Esophagus mucosa (tissue), 1 donor: ENCODE data around the gene MORF4L1. TPM values are rescaled to one million over a fixed set of nuclear protein-coding genes. Genes with fewer than 3 reads are reported as not detected.
"Not testable (repeated sequence)": the region's sequence is repeated elsewhere in the genome, so short reads cannot be mapped to it uniquely, and the experiment has no call there.

Source experiments
- ATAC-seq: fragments of 200-7000 bp; cut with Tn5 transposase; one replicate; pipeline ENCODE4 v1.9.1; 2020
- total RNA-seq: library from RNA; stranded (reverse); gene quantifications from one replicate; pipeline ENCODE4 v1.2.4, GENCODE V29; 2023
- donor health status: DM: yes; HTN: yes; CAD: no.

Gene MORF4L1
- total RNA-seq, 1 donor from 2014 or later, result 128 TPM

DNA sequence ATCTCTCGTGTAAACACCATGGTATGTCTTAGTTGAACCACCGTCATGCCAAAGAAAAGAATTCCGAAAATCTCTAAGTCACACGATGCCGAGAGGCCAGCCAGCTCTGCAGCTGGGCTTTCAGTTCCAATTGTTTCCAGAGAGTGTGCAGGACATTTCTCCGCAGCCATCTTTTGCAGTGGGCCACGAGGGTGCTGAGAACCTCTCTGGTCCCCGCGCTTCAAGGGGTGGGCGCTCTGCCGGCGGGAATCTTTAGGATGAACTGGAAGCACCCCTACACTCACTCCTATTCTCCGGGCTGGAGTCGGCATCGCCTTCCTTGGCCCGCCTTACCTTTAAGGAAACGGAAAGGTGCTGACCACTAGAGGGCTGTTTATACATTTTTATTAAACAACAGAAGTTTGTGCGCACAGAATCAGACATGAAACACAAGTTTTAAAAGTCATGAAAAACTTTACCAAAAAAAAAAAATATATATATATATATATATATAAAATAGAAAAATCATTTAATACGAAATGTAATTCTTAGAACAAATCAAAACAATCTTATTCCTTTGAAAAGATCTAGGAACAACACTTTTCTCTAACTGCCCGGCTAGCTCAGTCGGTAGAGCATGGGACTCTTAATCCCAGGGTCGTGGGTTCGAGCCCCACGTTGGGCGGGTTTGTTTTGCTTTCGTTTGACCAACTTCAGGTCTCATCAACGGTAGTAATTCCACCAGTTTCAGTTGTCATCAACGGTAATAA lies 12.5 kb upstream of the MORF4L1 start:
- ATAC-seq, result peak; percentile 93

GRCh38 chr15:78865585-78865984 lies 7.1 kb upstream of the MORF4L1 start:
- not testable (repeated sequence) for ATAC-seq

DNA sequence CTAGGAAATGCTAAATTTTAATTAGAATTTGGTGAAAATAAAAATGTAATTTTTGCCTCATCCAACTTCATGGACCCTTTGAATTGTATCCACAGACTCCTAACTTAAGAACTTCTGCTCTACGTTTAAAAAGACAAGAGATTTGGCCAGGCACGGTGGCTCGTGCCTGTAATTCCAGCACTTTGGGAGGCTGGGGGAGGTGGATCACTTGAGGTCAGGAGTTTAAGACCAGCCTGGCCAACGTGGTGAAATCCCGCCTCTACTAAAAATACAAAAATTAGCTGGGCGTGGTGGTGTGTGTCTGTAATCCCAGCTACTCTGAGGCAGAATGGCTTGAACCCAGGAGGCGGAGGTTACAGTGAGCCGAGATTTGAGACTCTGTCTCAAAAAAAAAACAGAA lies 6.7 kb upstream of the MORF4L1 start:
- ATAC-seq, result not testable (repeated sequence)

GRCh38 chr15:78866803-78867202 lies 5.9 kb upstream of the MORF4L1 start:
- ATAC-seq, result no peak

- no peak for ATAC-seq
These were observed 4.3 kb upstream of the MORF4L1 start for GRCh38 chr15:78868366-78868765.

DNA sequence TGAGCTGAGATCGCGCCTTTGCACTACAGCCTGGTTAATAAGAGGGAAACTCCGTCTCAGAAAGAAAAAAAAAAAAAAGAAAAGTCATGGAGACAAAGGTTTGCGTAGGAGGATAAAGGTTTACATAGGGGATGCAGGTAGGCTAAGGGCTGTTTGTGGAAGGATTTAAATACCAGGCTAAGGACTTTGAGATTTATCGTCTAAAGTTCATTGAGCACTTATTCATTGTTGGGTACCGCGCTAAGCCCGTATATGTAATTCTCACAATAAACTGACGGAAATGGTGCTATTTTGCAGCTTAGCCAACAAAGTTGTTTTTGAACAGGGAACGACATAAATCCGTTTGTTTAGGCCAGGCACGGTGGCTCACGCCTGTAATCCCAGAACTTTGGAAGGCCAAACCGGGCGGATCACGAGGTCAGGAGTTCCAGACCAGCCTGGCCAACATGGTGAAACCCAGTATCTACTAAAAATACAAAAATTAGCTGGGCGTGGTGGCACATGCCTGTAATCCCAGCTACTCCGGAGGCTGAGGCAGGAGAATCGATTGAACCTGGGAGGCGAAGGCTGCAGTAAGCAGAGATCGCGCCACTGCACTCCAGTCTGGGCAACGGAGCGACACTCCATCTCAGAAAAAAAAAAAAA lies 1.1 kb upstream of the MORF4L1 start:
- ATAC-seq, result not testable (repeated sequence)

DNA sequence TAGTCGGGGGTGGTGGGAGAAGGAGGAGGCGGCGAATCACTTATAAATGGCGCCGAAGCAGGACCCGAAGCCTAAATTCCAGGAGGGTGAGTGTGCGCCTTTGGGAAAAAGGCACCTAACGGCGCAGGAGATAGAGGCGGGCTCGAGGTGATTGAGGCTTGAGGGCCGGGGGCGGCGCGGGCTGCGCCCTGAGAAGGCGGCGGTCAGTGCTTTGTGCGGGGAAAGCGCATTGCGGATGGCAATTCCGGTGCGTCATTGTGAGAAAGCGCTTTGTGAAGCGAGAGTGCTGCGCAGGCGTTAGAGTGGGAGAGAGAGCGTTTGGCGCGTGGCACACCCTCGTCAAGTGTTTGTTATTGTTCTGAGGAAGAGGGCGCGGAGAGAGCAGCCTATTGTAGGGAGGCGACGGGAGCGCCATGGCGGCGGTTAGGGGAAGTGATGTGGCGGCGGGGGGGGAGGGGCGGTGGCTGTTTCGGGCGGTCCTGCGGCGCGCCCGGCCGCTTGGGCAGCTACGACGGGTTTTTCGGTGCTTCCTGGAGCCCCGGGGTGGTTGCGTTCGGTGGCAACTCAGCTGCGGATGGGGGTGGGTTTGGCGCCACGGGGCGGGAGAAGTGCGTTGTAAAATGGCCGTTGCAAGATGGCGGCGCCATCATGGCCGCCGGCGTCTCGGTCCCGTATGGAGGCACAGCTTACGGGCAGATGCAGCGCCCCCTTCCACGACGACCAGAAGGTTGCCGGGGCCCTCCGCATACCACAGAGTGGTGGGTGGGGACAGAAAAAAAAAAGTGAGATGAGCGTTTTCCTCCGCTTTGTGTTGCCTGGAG lies 492 bp downstream of the MORF4L1 start:
- ATAC-seq, result peak; percentile 75

GRCh38 chr15:78873793-78874765 lies 1.4 kb downstream of the MORF4L1 start:
- no peak for ATAC-seq

DNA sequence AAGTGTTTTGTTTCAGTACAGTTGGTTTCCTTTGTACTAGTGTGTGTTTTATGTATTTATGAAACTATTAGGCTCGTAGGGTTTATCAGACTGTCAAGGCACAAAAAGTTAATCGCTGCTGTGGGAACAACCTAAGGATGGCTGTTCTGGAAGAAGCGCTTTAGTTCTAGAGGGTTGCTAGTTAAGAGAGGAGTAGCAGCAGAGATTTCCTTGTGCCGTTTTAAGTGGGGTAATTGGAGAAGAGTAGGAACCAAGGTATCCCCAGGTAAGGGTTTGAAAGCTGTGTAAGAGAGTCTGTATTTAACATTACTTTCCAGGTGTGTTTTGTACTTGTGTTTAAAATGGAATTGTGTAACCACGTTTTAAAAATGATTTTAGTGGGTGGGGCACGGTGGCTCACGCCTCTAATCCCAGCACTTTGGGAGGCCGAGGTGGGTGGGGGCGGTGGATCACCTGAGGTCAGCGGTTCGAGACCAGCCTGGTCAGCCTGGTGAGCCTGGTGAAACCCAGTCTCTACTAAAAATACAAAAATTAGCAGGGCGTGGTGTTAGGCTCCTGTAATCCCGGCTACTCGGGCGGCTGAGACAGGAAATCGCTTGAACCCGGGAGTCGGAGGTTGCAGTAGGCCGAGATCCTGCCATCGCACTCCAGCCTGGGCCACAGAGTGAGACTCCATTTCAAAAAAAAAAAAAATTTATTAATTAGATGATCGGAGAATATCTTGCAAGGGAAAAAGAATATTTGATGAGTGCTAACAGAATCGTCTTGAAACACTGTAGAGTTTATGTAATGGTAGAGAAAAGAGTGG lies 2.6 kb downstream of the MORF4L1 start:
- ATAC-seq, result no peak

GRCh38 chr15:78876954-78877353 lies 4.3 kb downstream of the MORF4L1 start:
- not testable (repeated sequence) for ATAC-seq

- ATAC-seq, result no peak
These were observed 5.7 kb downstream of the MORF4L1 start for GRCh38 chr15:78878356-78878755.

GRCh38 chr15:78879517-78880241 lies 7.0 kb downstream of the MORF4L1 start:
- no peak for ATAC-seq

DNA sequence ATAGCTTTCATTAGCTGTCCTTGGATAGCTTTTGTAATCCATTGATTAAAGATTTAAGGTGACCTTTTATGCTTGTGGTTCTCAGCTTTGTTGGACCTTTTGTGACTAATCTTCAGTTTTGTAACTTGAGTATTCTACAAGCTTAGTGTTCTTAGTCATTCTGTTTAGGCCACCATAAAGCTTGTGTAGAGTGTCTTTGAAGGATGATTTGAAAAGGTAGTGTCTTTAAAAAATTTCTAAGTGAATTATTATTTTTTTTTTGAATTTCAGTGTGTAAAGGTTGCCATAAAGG lies 7.5 kb downstream of the MORF4L1 start:
- ATAC-seq, result peak; percentile 23

GRCh38 chr15:78880813-78881212 lies 8.1 kb downstream of the MORF4L1 start:
- ATAC-seq, result no peak

- no peak for ATAC-seq
These were observed 9.0 kb downstream of the MORF4L1 start for GRCh38 chr15:78881681-78882080.

GRCh38 chr15:78889000-78889399 lies 16.3 kb downstream of the MORF4L1 start:
- no peak for ATAC-seq

- ATAC-seq, result no peak
These were observed 20.8 kb downstream of the MORF4L1 start for GRCh38 chr15:78893538-78893937.

GRCh38 chr15:78895471-78895870 lies 22.8 kb downstream of the MORF4L1 start:
- no peak for ATAC-seq

DNA sequence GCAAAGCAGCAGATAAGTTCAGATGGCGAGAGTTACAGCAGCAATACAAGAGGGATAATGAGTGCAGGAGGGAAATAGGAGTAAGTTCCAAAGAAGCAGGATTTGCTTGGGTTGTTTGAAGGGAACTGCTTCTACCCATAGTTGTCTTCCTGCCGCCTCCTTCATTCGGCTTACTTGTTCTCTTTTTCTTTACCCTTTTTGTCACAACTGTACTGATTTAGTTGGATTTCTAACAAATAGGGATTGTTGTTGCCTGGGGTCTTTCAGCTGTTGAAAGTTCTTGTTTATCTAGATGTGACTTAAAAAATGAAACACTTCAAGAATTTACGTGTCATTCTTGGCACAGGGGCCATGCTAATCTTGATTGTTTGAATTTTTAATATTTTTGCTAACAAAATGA lies 25.9 kb downstream of the MORF4L1 start:
- ATAC-seq, result no peak

DNA sequence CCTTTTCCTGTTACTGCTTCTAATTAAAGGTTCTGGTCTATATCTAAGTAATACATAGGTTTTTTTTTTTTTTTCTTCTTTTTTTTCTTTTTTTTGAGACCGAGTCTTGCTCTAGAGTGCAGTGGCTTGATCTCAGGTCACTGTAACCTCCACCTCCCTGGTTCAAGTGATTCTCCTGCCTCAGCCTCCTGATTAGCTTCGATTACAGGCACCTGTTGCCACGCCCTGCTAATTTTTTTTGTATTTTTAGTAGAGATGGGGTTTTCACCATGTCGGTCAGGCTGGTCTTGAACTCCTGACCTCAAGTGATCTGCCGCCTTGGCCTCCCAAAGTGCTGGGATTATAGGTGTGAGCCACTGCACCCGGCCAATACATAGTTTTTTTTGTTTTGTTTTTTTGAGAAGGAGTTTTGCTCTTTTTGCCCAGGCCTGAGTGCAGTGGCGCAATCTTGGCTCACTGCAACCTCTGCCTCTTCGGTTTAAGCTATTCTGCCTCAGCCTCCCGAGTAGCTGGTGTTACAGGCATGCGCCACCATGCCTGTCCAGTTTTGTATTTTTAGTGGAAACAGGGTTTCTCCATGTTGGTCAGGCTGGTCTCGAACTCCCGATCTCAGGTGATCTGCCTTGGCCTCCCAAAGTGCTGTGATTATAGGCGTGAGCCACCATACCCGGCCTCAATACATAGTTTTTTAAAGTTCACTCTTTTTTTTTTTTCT lies 28.3 kb downstream of the MORF4L1 start:
- ATAC-seq, result not testable (repeated sequence)
